Activated CD8-positive, alpha-beta memory T cell treated with anti-CD3 and anti-CD28 coated beads, Interleukin-2, amount 50 U/mL, for 4 hours (primary cell): ENCODE results near the gene CCDC74B.
"Not testable (repeated sequence)": the region's sequence is repeated elsewhere in the genome, so short reads cannot be mapped to it uniquely, and the experiment has no call there.

Experiments
- DNase-seq: peaks from one replicate; pipeline ENCODE4 v3.0.0-alpha.2; 2020

The CCDC74B gene

GRCh38 chr2:130165293-130166016 lies 20.5 kb upstream of the CCDC74B start:
- no peak for DNase-seq

- no peak for DNase-seq
These were observed 18.1 kb upstream of the CCDC74B start for GRCh38 chr2:130162968-130163367.

- not testable (repeated sequence) for DNase-seq
These were observed 17.6 kb upstream of the CCDC74B start for GRCh38 chr2:130162486-130162885.

GRCh38 chr2:130160838-130161705 lies 16.2 kb upstream of the CCDC74B start:
- not testable (repeated sequence) for DNase-seq

GRCh38 chr2:130160131-130160530 lies 15.2 kb upstream of the CCDC74B start:
- no peak for DNase-seq

GRCh38 chr2:130159376-130159775 lies 14.5 kb upstream of the CCDC74B start:
- not testable (repeated sequence) for DNase-seq

GRCh38 chr2:130158631-130159030 lies 13.7 kb upstream of the CCDC74B start:
- no peak for DNase-seq

- not testable (repeated sequence) for DNase-seq
These were observed 13.1 kb upstream of the CCDC74B start for GRCh38 chr2:130157825-130158514.

- DNase-seq, result not testable (repeated sequence)
These were observed 12.4 kb upstream of the CCDC74B start for GRCh38 chr2:130157354-130157753.

GRCh38 chr2:130156624-130157004 lies 11.7 kb upstream of the CCDC74B start:
- DNase-seq, result no peak

GRCh38 chr2:130155956-130156623 lies 11.2 kb upstream of the CCDC74B start:
- not testable (repeated sequence) for DNase-seq

- no peak for DNase-seq
These were observed 10.2 kb upstream of the CCDC74B start for GRCh38 chr2:130154773-130155765.

GRCh38 chr2:130154423-130154770 lies 9.5 kb upstream of the CCDC74B start:
- DNase-seq, result not testable (repeated sequence)

GRCh38 chr2:130153721-130154422 lies 9.0 kb upstream of the CCDC74B start:
- DNase-seq, result not testable (repeated sequence)

GRCh38 chr2:130152816-130153595 lies 8.1 kb upstream of the CCDC74B start:
- DNase-seq, result no peak

- not testable (repeated sequence) for DNase-seq
These were observed 7.4 kb upstream of the CCDC74B start for GRCh38 chr2:130152136-130152815.

GRCh38 chr2:130151145-130151512 lies 6.2 kb upstream of the CCDC74B start:
- DNase-seq, result not testable (repeated sequence)

- DNase-seq, result no peak
These were observed 5.6 kb upstream of the CCDC74B start for GRCh38 chr2:130150181-130151144.
